ENCODE measurements around the gene PITX2. TPM values are rescaled to one million over a fixed set of nuclear protein-coding genes. Genes with fewer than 3 reads are reported as not detected.
A peak's percentile ranks its signal among the peaks of the same experiment; 100 is the strongest.

The PITX2 gene
- total RNA-seq, 5 donors from 2014 or later (not counting 1 experiment from before 2014, with no cell fraction given), result not detected

DNA sequence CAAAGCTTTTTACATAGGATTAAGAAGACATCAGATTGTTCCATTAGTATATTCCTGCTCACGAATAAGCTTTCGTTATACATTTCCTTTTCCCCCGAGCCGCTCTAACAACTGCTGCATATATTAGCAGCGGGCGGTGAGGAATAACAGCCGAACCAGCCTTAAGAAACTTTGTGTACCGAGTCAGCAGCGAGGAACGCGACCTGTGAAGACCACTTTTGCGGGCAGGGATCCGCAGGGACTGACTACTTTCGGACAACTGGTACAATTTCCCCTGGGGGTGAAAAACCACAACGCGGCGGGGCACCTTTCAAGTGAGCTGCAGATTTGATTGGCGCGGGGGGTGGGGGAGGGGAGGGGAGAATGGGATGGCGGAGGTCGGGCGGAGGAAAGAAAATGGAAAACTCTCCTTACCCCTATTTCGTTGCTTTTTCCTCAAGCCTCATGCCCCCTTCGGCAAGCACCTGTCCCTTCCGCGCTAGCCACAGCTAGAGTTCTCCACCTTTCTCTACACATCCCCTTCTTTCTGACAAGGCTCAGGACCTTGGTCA, 5.9 kb upstream of the PITX2 start:
- no peaks in the 10 kb centered on the region for H3K9me3 ChIP-seq
- peaks cover 6% of the 10 kb centered on the region for H3K36me3 Mint-ChIP-seq
- ChIA-PET POLR2A (no interaction called here), CTCF (no interaction called here)
- H3K27me3 ChIP-seq (replicated peaks in 1 of 2; ENCODE audit: control insufficient read depth in 2 of 2, extremely low read depth in 1 of 2, insufficient read depth in 2 of 2, low read length in 1 of 2), result peaks cover 41 to 71% of the 10 kb centered on the region in 2 experiments
- peak overlapping the region in 1 of 3 donors; percentile 6 for H3K4me3 Mint-ChIP-seq
- ATAC-seq (replicated peaks in 1 of 4), result no peak
- no peak for DNase-seq
- H3K4me3 ChIP-seq (ENCODE audit: control insufficient read depth in 1 of 2, extremely low read depth in 1 of 2, low read length in 1 of 2), result peak overlapping the region in 1 of 2 donors; percentile 17
- no peak overlapping the region for H3K27ac ChIP-seq (ENCODE audit: low read length)
- no peak overlapping the region for H3K27ac Mint-ChIP-seq
- peaks cover 0 to 16% of the 10 kb centered on the region in 2 experiments for H3K4me1 ChIP-seq (ENCODE audit: control insufficient read depth in 1 of 2, extremely low read depth in 1 of 2, insufficient read depth in 2 of 2, low read length in 2 of 2)
- peaks cover 83 to 89% of the 10 kb centered on the region in 2 donors for H3K27me3 Mint-ChIP-seq
- peaks cover 16 to 30% (median 24%) of the 10 kb centered on the region in 3 donors for H3K4me1 Mint-ChIP-seq
- H3K36me3 ChIP-seq (ENCODE audit: control insufficient read depth in 2 of 2, extremely low read depth in 1 of 2, insufficient read depth in 1 of 2, low read length in 1 of 2), result no peaks in the 10 kb centered on the region
- 14% methylated on average over 18 of the region's 26 CpGs for WGBS (ENCODE audit: insufficient coverage)
- H3K9me3 Mint-ChIP-seq, result peaks cover 4 to 10% (median 5%) of the 10 kb centered on the region in 3 donors

DNA sequence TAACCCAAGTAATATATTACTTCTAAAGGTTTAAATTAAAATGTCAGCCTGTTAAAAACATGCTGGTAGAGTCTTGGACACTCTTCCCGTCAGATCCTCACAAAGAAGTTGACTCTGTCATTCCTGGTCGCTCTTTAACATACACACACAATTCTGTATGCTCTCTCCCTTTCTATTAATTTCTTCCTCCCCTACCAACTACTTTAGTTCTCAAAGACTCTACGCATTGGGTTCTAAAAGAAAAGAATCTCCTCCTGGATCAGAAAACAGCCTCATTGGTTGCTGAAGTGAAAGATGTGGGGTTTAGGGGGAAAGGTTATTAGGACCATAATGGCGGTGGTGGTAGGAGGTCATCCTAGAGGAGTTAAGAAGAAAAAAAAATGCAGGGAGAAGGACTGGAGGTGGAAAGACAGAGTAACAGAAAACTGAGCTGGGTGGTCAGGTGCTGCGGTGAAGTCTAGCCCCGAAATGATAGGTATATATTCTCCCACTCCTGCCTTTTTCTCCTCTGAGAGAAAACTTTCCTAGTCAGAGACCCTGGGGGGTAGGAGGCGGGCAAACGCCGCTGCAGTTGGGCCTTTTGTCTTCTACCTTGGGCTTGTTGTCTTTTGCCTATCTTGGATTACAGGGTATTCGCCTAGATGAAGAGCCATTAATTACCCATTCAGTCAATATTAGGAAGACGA, 5.2 kb upstream of the PITX2 start:
- DNase-seq (no peak), ATAC-seq (replicated peaks in 1 of 4) (no peak)
- H3K27me3 ChIP-seq (replicated peaks in 1 of 2; ENCODE audit: control insufficient read depth in 2 of 2, extremely low read depth in 1 of 2, insufficient read depth in 2 of 2, low read length in 1 of 2), result peaks cover 41 to 67% of the 10 kb centered on the region in 2 experiments
- Mint-ChIP-seq H3K9me3 (peaks cover 4 to 10% (median 5%) of the 10 kb centered on the region in 3 donors), H3K27me3 (peaks cover 83 to 89% of the 10 kb centered on the region in 2 donors), H3K27ac (no peak overlapping the region), H3K4me3 (peak overlapping the region in 1 of 3 donors; percentile 6), H3K36me3 (peaks cover 6% of the 10 kb centered on the region), H3K4me1 (peaks cover 22 to 34% (median 27%) of the 10 kb centered on the region in 3 donors)
- no peaks in the 10 kb centered on the region for H3K9me3 ChIP-seq
- ChIA-PET CTCF (no interaction called here), POLR2A (no interaction called here)
- 29% methylated on average over 2 of the region's 11 CpGs for WGBS (ENCODE audit: insufficient coverage)
- H3K4me3 ChIP-seq (ENCODE audit: control insufficient read depth in 1 of 2, extremely low read depth in 1 of 2, low read length in 1 of 2), result peak overlapping the region in 1 of 2 donors; percentile 8
- H3K36me3 ChIP-seq (ENCODE audit: control insufficient read depth in 2 of 2, extremely low read depth in 1 of 2, insufficient read depth in 1 of 2, low read length in 1 of 2), result no peaks in the 10 kb centered on the region
- H3K4me1 ChIP-seq (ENCODE audit: control insufficient read depth in 1 of 2, extremely low read depth in 1 of 2, insufficient read depth in 2 of 2, low read length in 2 of 2), result peaks cover 0 to 16% of the 10 kb centered on the region in 2 experiments
- H3K27ac ChIP-seq (ENCODE audit: low read length), result no peak overlapping the region

DNA sequence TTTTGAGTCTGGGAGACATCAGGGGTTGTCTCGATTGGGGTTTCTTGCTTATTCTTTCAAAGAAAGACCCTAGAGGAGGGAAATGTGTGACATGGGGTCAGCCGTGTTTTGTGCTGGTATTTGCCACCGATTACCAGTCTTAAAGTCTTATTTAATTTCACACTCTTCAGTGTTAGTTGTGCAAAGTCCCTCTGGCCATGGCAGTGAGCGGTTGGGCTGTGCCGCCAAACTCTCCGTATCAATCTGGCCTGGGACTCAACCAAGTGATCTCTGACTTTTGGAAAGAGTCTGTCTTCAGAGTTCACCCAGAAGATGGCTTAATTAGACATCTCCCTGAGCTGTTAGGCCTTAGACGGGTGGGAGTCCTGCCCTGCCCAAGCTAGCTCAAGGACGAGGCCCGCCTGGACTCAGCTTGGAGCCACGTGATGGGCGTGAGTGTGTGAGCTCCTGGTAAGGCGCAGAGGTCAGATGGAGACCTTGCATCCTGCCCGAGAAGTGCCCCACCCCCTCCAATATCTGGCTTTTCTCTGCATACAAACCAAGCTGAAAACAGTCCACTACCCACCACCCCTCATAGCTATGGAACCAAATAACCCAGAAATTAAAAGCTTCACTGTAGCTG, 3.8 kb upstream of the PITX2 start:
- H3K4me3 ChIP-seq (ENCODE audit: control insufficient read depth in 1 of 2, extremely low read depth in 1 of 2, low read length in 1 of 2), result no peak overlapping the region
- H3K27ac ChIP-seq (ENCODE audit: low read length), result no peak overlapping the region
- ChIA-PET POLR2A (no interaction called here), CTCF (no interaction called here)
- Mint-ChIP-seq H3K36me3 (peaks cover 6% of the 10 kb centered on the region), H3K9me3 (peaks cover 4 to 10% (median 5%) of the 10 kb centered on the region in 3 donors), H3K4me1 (peaks cover 22 to 40% (median 31%) of the 10 kb centered on the region in 3 donors), H3K4me3 (no peak overlapping the region), H3K27ac (no peak overlapping the region), H3K27me3 (peaks cover 81 to 88% of the 10 kb centered on the region in 2 donors)
- 13% methylated on average over 10 of the region's 13 CpGs for WGBS (ENCODE audit: insufficient coverage)
- peaks cover under 1 to 19% of the 10 kb centered on the region in 2 experiments for H3K4me1 ChIP-seq (ENCODE audit: control insufficient read depth in 1 of 2, extremely low read depth in 1 of 2, insufficient read depth in 2 of 2, low read length in 2 of 2)
- peaks cover 41 to 67% of the 10 kb centered on the region in 2 experiments for H3K27me3 ChIP-seq (replicated peaks in 1 of 2; ENCODE audit: control insufficient read depth in 2 of 2, extremely low read depth in 1 of 2, insufficient read depth in 2 of 2, low read length in 1 of 2)
- no peaks in the 10 kb centered on the region for H3K9me3 ChIP-seq
- DNase-seq (no peak), ATAC-seq (replicated peaks in 1 of 4) (no peak)
- H3K36me3 ChIP-seq (ENCODE audit: control insufficient read depth in 2 of 2, extremely low read depth in 1 of 2, insufficient read depth in 1 of 2, low read length in 1 of 2), result no peaks in the 10 kb centered on the region

DNA sequence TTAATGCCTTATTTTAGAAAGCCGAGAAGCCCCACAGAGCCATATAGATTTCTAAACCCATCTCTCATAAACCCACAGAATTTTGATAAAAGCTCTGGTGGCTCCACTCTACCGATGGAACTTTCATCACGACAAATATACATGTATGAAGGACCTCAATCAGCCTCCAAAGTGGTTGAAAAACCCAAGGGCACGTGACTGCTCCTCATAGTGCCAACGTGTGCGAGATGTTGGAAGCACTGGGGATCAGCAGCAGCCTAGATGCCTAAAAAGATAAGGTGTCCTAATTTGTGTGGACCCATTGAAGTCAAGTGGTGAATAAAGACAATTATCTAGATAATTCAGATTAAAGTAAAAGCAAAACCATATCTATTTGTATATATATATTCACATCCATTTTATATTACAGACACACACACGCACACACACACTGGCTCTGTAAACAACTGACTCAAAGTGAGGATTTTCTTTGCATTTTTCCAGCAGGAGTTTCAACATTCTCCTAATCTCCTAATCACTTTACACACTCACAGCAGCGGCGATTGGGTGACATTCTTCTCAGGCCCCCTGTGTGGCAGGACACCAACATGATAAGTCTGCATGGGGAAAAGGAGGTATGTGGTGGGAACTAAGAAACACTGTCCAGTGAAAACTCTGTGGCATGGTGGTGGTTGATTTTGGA, 2.8 kb upstream of the PITX2 start:
- no peak overlapping the region for H3K27ac Mint-ChIP-seq
- peaks cover 76 to 88% of the 10 kb centered on the region in 2 donors for H3K27me3 Mint-ChIP-seq
- peaks cover 22 to 37% (median 30%) of the 10 kb centered on the region in 3 donors for H3K4me1 Mint-ChIP-seq
- Histone ChIP-seq H3K27ac (ENCODE audit: low read length) (no peak overlapping the region), H3K4me1 (ENCODE audit: control insufficient read depth in 1 of 2, extremely low read depth in 1 of 2, insufficient read depth in 2 of 2, low read length in 2 of 2) (peaks cover 2 to 25% of the 10 kb centered on the region in 2 experiments), H3K27me3 (replicated peaks in 1 of 2; ENCODE audit: control insufficient read depth in 2 of 2, extremely low read depth in 1 of 2, insufficient read depth in 2 of 2, low read length in 1 of 2) (peaks cover 40 to 68% of the 10 kb centered on the region in 2 experiments), H3K36me3 (ENCODE audit: control insufficient read depth in 2 of 2, extremely low read depth in 1 of 2, insufficient read depth in 1 of 2, low read length in 1 of 2) (no peaks in the 10 kb centered on the region), H3K4me3 (ENCODE audit: control insufficient read depth in 1 of 2, extremely low read depth in 1 of 2, low read length in 1 of 2) (no peak overlapping the region), H3K9me3 (no peaks in the 10 kb centered on the region)
- peaks cover 4 to 10% (median 5%) of the 10 kb centered on the region in 3 donors for H3K9me3 Mint-ChIP-seq
- ATAC-seq (replicated peaks in 1 of 4) (no peak), DNase-seq (no peak)
- H3K36me3 Mint-ChIP-seq, result peaks cover 3% of the 10 kb centered on the region
- WGBS (ENCODE audit: insufficient coverage), result 20% methylated on average over 2 of the region's 9 CpGs
- CTCF ChIA-PET, result no interaction called here
- H3K4me3 Mint-ChIP-seq, result no peak overlapping the region
- POLR2A ChIA-PET, result no interaction called here

DNA sequence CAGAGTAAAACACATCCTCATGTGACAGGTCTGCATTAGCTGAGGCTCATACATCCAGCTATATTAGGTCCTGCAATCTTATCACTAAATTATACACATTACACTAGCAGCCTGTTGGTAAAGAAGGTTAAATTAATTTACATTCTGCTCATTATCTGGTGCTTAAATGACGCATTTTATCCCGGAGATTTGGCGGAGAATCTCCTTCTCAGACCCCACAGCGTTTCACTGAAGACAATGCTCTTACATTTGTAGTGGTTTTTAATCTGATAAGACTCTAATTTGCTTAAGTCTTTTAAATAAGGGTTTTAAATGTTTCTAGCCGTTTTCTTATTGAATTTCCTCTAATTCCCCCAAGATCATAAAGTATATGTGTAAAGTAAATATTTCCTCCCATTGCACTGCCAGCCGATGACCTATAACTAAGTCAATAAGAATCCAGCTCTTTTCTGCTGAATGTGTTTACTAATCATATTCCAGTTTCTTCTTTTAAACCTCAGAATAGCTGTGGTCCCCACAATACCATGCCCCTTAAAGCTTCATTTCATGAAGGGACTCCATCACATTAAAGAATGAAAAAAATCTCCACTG, 2.1 kb upstream of the PITX2 start:
- ChIA-PET CTCF (interaction anchor here in 1 of 2 donors (0.6 kb wide), 1 partner anchor 616 kb away, joined by 4 read pairs; no protein-coding TSS in a partner anchor), POLR2A (no interaction called here)
- Mint-ChIP-seq H3K27ac (no peak overlapping the region), H3K4me1 (peaks cover 26 to 40% (median 33%) of the 10 kb centered on the region in 3 donors), H3K36me3 (peaks cover 3% of the 10 kb centered on the region), H3K9me3 (peaks cover 4 to 10% (median 5%) of the 10 kb centered on the region in 3 donors), H3K27me3 (peaks cover 75 to 88% of the 10 kb centered on the region in 2 donors), H3K4me3 (no peak overlapping the region)
- ATAC-seq (replicated peaks in 1 of 4), result no peak
- Histone ChIP-seq H3K9me3 (no peaks in the 10 kb centered on the region), H3K27ac (ENCODE audit: low read length) (no peak overlapping the region), H3K27me3 (replicated peaks in 1 of 2; ENCODE audit: control insufficient read depth in 2 of 2, extremely low read depth in 1 of 2, insufficient read depth in 2 of 2, low read length in 1 of 2) (peaks cover 39 to 66% of the 10 kb centered on the region in 2 experiments), H3K4me1 (ENCODE audit: control insufficient read depth in 1 of 2, extremely low read depth in 1 of 2, insufficient read depth in 2 of 2, low read length in 2 of 2) (peaks cover 2 to 28% of the 10 kb centered on the region in 2 experiments), H3K4me3 (ENCODE audit: control insufficient read depth in 1 of 2, extremely low read depth in 1 of 2, low read length in 1 of 2) (no peak overlapping the region), H3K36me3 (ENCODE audit: control insufficient read depth in 2 of 2, extremely low read depth in 1 of 2, insufficient read depth in 1 of 2, low read length in 1 of 2) (no peaks in the 10 kb centered on the region)
- WGBS (ENCODE audit: insufficient coverage), result 20% methylated on average over 1 of the region's 6 CpGs
- DNase-seq, result no peak

DNA sequence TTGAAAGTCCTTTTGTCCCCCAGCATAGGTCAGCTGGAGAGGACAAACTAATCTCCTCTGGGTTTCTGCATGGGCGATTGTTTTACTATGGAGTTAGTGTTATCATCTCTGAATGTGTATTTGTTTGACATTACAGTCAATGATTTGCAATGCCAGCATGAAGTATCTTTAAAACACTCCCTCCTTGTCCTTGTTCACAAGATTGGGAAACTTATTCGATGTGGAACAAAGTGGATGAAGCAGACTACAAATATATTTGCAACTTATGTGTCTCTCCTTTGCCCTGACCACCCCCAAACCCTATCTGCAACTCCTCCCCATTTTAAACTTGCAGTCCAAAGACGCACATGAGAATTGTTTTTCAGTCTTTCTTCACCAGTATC, 1.5 kb upstream of the PITX2 start:
- Mint-ChIP-seq H3K4me1 (peaks cover 31 to 46% (median 38%) of the 10 kb centered on the region in 3 donors), H3K36me3 (peaks cover 3% of the 10 kb centered on the region), H3K9me3 (peaks cover 4 to 10% (median 5%) of the 10 kb centered on the region in 3 donors), H3K27ac (no peak overlapping the region), H3K27me3 (peaks cover 78 to 90% of the 10 kb centered on the region in 2 donors), H3K4me3 (no peak overlapping the region)
- DNase-seq (no peak), ATAC-seq (replicated peaks in 1 of 4) (no peak)
- H3K4me3 ChIP-seq (ENCODE audit: control insufficient read depth in 1 of 2, extremely low read depth in 1 of 2, low read length in 1 of 2), result no peak overlapping the region
- peaks cover 42 to 65% of the 10 kb centered on the region in 2 experiments for H3K27me3 ChIP-seq (replicated peaks in 1 of 2; ENCODE audit: control insufficient read depth in 2 of 2, extremely low read depth in 1 of 2, insufficient read depth in 2 of 2, low read length in 1 of 2)
- no peak overlapping the region for H3K27ac ChIP-seq (ENCODE audit: low read length)
- CTCF ChIA-PET, result interaction anchor here (0.6 to 0.7 kb wide), 2 partner anchors 13 to 615 kb away, joined by 3 to 4 read pairs; no protein-coding TSS in a partner anchor
- peaks cover 2 to 28% of the 10 kb centered on the region in 2 experiments for H3K4me1 ChIP-seq (ENCODE audit: control insufficient read depth in 1 of 2, extremely low read depth in 1 of 2, insufficient read depth in 2 of 2, low read length in 2 of 2)
- H3K9me3 ChIP-seq, result no peaks in the 10 kb centered on the region
- POLR2A ChIA-PET, result no interaction called here
- WGBS (ENCODE audit: insufficient coverage), result 17% methylated on average over 1 of the region's 3 CpGs
- H3K36me3 ChIP-seq (ENCODE audit: control insufficient read depth in 2 of 2, extremely low read depth in 1 of 2, insufficient read depth in 1 of 2, low read length in 1 of 2), result no peaks in the 10 kb centered on the region
